GM12874 (cell line): ENCODE measurements around the gene C20orf204.

ENCODE experiments used
- CTCF ChIP-seq: IDR thresholded peaks from 2 replicates; pipeline ENCODE4 v1.5.1; 2011; ENCODE audit warnings: low read depth, mild to moderate bottlenecking, control low read depth, low read length, moderate library complexity; ENCODE audit not compliant: insufficient read depth

The C20orf204 gene

GRCh38 chr20:64035933-64036345, at the start of gene C20orf204:
C20orf204 (plus strand) TSS chr20:64036182; CDS start chr20:64036324, 142 bp downstream.
- TF ChIP-seq CTCF, result no peak

GRCh38 chr20:64000906-64001305, 35.1 kb upstream of the C20orf204 start:
- TF ChIP-seq CTCF, result no peak

GRCh38 chr20:64001607-64002011, 34.4 kb upstream of the C20orf204 start:
- TF ChIP-seq CTCF, result no peak

- TF ChIP-seq CTCF, result no peak
These were observed 31.8 kb upstream of the C20orf204 start for GRCh38 chr20:64003960-64004725.

- no peak for TF ChIP-seq CTCF
These were observed 30.6 kb upstream of the C20orf204 start for GRCh38 chr20:64005394-64005793.

GRCh38 chr20:64006490-64006889, 29.5 kb upstream of the C20orf204 start:
- TF ChIP-seq CTCF, result no peak

GRCh38 chr20:64006902-64007301, 29.1 kb upstream of the C20orf204 start:
- no peak for TF ChIP-seq CTCF
